ENCODE measurements around the gene CST7.
"Not testable (repeated sequence)": the region's sequence is repeated elsewhere in the genome, so short reads cannot be mapped to it uniquely, and the experiment has no call there.

CST7 gene

GRCh38 chr20:24918579-24919566 is 30.2 kb upstream of the CST7 start:
- intact Hi-C loops (cut with DNase I): loop anchor here (10.0 kb wide), 1 partner anchor 764 kb away; no protein-coding TSS in a partner anchor
- DNase-seq: peak in 6 of 42 donors; percentile 21 to 45 (median 39)

GRCh38 chr20:24919665-24920064 is 29.4 kb upstream of the CST7 start:
- intact Hi-C loops (cut with DNase I): loop anchor here (10.0 kb wide), 1 partner anchor 765 kb away; no protein-coding TSS in a partner anchor

GRCh38 chr20:24920706-24921105 is 28.4 kb upstream of the CST7 start:
- intact Hi-C loops (cut with DNase I): not testable (repeated sequence)
- DNase-seq: peak in 1 of 42 donors; percentile 9

More at GRCh38 chr20:24919665-24920064, 29.4 kb upstream of the CST7 start:
- peak in 2 of 42 donors; percentile 35 for DNase-seq

GRCh38 chr20:24929259-24929658 is 19.8 kb upstream of the CST7 start:
- peak in 1 of 42 donors; percentile 3 for DNase-seq
- intact Hi-C loops (cut with DNase I): not testable (repeated sequence)

GRCh38 chr20:24929867-24930723 is 19.0 kb upstream of the CST7 start:
- peak in 2 of 42 donors; percentile 2 to 19 for DNase-seq
- intact Hi-C loops (cut with DNase I): loop anchor here (10.0 kb wide), 1 partner anchor 995 kb away; no protein-coding TSS in a partner anchor

GRCh38 chr20:24930724-24931688 is 18.1 kb upstream of the CST7 start:
- DNase-seq: peak in 1 of 42 donors; percentile 4
- intact Hi-C loops (cut with DNase I): loop anchor here (10.0 kb wide), 1 partner anchor 996 kb away; no protein-coding TSS in a partner anchor

GRCh38 chr20:24931893-24932292 is 17.2 kb upstream of the CST7 start:
- DNase-seq: not testable (repeated sequence)
- intact Hi-C loops (cut with DNase I): loop anchor here (10.0 kb wide), 1 partner anchor 997 kb away; no protein-coding TSS in a partner anchor

GRCh38 chr20:24933266-24933908 is 15.7 kb upstream of the CST7 start:
- intact Hi-C loops (cut with DNase I): loop anchor here (10.0 kb wide), 1 partner anchor 999 kb away; no protein-coding TSS in a partner anchor

GRCh38 chr20:24934101-24934661 is 14.9 kb upstream of the CST7 start:
- intact Hi-C loops (cut with DNase I): loop anchor here (10.0 kb wide), 1 partner anchor 999 kb away; no protein-coding TSS in a partner anchor
- peak in 3 of 42 donors; percentile 4 to 31 (median 14) for DNase-seq

More at GRCh38 chr20:24933266-24933908, 15.7 kb upstream of the CST7 start:
- peak in 3 of 42 donors; percentile 5 to 36 (median 7) for DNase-seq

GRCh38 chr20:24934716-24935115 is 14.4 kb upstream of the CST7 start:
- DNase-seq: no peak
- intact Hi-C loops (cut with DNase I): loop anchor here (10.0 kb wide), 1 partner anchor 1000 kb away; no protein-coding TSS in a partner anchor

GRCh38 chr20:24935140-24935539 is 13.9 kb upstream of the CST7 start:
- DNase-seq: peak in 2 of 42 donors; percentile 4 to 39
- intact Hi-C loops (cut with DNase I): loop anchor here (10.0 kb wide), 1 partner anchor 1000 kb away; no protein-coding TSS in a partner anchor

GRCh38 chr20:24935766-24936525 is 13.1 kb upstream of the CST7 start:
- intact Hi-C loops (cut with DNase I): loop anchor here (10.0 kb wide), 1 partner anchor 1001 kb away; no protein-coding TSS in a partner anchor
- DNase-seq: peak in 1 of 42 donors; percentile 8

GRCh38 chr20:24936526-24937407 is 12.3 kb upstream of the CST7 start:
- DNase-seq: peak in 3 of 42 donors; percentile 3 to 17 (median 6)
- intact Hi-C loops (cut with DNase I): loop anchor here (10.0 kb wide), 1 partner anchor 1002 kb away; no protein-coding TSS in a partner anchor

- peak in 3 of 42 donors; percentile 1 to 32 (median 14) for DNase-seq
- intact Hi-C loops (cut with DNase I): loop anchor here (10.0 kb wide), 1 partner anchor 1003 kb away; no protein-coding TSS in a partner anchor
Measured at GRCh38 chr20:24937579-24937978, 11.5 kb upstream of the CST7 start.

GRCh38 chr20:24938498-24938897 is 10.6 kb upstream of the CST7 start:
- intact Hi-C loops (cut with DNase I): loop anchor here (10.0 kb wide), 1 partner anchor 1004 kb away; no protein-coding TSS in a partner anchor
- peak in 1 of 42 donors; percentile 3 for DNase-seq
